ELR (cell line): Measurements from ENCODE around the gene SLC44A5.
"Not testable (repeated sequence)": the region's sequence is repeated elsewhere in the genome, so short reads cannot be mapped to it uniquely, and the experiment has no call there.

Experiments
- DNase-seq: peaks from one replicate; pipeline ENCODE4 v3.0.0-alpha.2; 2015; ENCODE audit warnings: low read depth

The SLC44A5 gene

DNA sequence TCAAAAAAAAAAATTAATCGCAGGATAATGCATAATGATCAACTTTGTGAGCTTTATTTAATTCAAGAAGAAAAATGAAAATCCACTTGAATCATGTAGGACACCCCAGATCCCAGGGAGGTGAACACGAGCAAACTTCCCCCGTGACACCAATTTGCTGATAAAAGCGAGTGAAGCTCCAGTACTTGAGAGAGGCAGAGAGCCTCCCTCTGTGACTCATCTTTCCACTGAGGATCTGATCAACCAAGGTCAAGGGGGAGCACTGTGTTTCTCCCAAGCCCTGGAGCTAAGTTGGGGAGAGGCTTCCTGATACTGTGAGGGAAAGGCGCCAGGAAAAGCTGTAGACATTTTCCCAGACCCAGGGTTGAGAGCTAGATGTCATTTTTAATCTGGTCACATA lies 160.9 kb downstream of the SLC44A5 start:
- DNase-seq = no peak

DNA sequence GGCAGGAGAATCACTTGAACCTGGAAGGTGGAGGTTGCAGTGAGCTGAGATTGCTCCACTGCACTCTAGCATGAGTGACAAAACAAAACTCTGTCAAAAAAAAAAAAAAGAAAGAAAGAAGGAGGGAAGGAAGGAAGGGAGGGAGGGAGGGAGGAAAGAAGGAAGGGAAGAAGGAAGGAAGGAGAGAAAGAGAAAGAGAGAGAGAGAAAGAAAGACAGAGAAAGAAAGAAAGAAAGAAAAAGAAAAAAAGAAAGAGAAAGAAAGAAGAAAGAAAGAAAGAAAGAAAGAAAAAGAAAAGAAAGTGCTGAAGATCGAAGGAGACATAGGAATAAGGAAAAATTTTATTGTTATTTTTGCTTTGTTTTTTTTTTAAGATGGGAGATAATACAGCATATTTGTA lies 166.7 kb downstream of the SLC44A5 start:
- no peak for DNase-seq

DNA sequence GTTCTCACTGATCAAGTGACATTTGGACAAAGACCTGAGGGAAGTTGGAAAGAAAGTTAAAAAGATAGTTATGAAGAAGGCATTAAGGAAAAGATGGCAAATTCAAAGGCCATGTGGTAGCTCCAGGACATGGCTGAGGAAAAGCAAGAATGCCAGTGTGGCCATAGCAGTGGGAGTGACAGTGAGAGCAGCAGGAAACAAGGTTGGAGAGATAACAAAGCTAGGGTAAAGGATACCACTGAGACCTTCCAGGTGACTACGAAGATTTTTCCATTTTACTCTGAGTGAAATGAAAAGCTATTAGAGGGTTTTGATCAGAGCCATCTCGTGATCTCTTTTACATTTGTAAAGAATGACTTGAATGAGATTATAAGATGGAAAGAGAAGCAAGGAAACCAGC lies 170.6 kb downstream of the SLC44A5 start:
- DNase-seq = no peak

DNA sequence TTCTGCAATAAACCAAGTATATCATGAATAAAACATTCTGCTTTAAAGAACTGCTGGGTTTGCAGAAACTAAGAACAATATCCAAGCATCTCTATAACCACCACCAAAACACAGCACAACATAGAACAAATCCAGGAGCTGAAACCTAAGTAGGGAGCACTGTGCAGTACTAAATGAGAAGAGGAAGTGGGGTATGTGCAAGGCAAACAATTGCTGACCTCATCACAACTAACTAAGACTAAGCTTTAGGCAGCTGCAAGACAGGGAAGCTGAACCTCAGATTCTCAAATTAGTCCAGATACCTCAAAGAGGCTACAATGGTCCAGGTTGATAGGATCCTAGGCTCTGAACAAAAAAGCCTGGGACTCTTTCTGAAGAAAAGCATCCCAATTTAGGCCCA lies 172.6 kb downstream of the SLC44A5 start:
- DNase-seq = no peak

DNA sequence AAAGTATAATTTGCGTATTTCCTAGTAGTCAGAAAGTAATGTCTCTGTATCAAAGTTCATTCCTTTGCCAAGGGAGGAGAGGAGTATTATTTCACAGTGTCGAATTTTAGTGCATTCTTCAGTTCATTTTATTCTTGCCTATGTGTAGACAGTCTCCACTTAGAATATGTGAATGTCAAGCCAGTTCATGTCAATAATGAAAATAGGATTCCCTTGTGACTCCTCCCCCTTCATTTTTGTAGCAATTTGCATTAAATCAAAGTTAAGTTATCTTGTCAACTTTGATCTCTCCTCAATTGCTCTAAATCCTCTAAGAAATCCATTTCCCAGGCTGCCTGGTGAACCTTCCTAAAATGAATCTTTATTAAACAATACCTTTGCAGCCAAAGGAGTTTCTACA lies 179.1 kb downstream of the SLC44A5 start:
- no peak for DNase-seq

DNA sequence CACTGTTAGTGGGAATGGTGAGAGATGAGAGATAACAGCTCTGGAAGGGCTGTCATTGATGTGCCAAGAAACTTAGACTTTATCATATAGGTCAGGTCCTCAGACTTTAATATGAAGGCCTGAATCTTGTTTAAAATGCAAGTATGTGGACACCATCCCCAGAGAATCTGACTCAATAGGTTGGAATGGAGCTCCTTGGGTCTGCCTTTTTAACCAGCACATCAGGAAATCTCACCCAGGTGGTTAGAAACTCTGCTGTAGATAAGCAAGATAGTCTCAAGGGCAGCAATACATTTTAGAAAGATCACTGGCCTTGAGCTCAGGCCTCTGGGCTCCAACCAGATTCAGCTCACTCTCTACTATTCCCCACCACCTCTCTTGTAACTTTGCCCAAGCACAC lies 180.4 kb downstream of the SLC44A5 start:
- DNase-seq = no peak

DNA sequence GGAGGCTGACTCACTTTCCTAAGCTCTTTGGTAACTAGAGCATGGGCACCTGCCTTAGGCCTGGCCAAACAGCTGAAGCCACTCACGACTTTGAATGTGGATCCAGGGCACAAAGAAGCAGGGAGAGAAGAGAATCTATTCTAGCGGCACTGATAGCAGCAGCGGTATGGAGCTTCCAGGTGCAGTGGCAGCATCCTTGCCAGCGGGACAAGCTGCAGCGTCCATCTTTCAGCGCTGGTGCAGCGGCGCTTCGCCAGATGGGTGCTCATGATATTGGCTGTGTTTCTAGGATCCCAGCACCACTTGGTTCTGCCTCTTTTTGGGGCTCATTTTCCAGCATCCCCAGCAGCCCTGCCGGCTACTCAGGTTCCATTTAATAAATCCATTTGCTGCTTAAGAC lies 184.2 kb downstream of the SLC44A5 start:
- no peak for DNase-seq

DNA sequence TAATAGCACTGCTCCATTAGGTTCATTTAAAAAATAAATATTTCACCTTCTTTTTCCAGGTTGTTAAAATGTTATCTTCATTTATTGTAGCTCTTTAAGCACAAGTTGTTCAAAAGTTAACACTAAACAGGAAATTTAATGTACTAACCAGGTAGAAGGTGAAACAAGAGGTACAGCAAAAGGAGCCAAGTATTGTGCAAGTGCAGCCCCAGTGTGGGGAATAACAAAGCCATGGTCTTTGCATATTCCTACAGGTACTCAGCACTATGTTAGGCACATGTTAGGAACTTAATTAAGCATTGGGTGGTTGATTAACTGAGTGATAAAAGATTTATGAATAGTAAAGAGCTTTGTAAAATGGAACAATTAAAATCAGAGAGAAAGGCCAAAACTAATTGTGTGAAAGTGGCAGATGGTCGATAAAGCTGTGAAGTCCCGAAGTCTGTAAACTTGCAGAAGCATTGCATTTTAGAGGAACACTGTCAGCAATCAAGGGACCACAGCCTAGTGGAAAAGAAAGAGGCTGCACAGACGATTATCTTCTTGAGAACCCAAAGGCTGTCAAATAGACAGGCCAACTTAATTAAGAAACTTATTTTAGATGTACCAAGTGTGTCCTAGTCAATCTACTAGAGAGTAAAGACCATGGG lies 185.8 kb downstream of the SLC44A5 start:
- no peak for DNase-seq

DNA sequence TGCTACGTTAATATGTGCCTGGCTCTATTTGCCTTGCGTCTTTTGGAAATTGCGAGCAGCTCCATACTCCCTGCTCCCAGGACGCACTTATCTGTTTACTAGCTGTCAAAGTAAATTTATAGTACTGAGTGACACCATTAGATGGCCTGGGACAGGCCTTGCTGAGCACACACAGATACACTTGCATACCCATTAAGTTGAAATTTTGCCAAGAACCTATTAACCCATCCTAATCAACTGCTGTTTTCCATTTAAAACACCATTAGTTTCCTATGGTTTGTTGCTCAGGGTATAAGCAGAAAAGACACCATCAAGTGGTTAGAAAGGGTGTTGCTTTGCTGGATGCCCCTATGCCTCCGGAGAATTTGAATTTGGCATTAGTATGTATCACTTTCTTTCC lies 187.3 kb downstream of the SLC44A5 start:
- DNase-seq = no peak

DNA sequence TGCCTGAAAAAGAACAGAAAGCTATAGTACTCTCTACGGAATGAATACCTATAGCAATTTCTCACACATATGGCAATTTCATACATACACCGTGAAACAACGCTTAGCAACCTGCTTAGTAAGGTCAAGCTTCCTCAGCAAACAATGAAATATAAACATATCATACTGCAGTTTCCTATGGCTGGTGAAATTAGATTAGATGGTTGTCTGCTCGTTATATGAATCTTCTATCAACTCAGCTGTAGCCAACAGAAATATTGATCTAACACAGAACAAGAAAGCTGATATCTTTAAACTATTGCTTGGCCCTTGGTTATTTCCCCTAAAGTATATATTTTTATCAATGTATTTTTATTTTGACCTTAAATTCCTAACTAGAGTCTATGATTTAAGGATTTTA lies 187.8 kb downstream of the SLC44A5 start:
- no peak for DNase-seq

DNA sequence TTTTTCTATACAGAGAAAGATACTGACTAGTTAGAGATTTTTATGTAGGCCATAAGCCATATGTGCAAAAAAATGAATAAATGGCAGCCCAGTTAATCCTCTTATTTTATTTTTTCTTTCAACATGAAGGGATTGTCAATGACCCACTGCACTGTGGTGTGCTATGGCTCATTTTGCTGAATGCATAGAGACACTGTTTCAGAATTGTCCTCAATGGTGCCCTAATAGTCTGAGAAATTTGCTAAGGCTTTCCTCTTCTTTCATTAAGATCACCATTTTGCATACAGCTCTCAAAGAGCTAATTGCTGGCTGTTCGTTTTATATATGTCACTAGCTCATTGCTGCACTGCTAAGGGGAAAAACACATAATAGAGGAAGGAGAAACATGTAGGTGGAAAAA lies 189.5 kb downstream of the SLC44A5 start:
- DNase-seq = no peak

DNA sequence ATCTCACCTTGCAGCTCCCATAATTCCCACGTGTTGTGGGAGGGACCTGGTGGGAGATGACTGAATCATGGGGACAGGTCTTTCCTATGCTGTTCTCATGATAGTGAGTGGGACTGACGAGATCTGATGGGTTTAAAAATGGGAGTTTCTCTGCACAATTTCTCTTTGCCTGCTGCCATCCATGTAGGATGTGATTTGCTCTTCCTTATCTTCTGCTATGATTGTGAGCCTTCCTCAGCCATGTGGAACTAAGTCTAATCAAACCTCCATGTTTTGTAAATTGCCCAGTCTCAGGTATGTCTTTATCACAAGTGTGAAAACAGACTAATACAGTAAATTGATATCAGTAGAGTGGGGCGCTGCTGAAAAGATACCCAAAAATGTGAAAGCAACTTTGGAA lies 195.7 kb downstream of the SLC44A5 start:
- DNase-seq = no peak

DNA sequence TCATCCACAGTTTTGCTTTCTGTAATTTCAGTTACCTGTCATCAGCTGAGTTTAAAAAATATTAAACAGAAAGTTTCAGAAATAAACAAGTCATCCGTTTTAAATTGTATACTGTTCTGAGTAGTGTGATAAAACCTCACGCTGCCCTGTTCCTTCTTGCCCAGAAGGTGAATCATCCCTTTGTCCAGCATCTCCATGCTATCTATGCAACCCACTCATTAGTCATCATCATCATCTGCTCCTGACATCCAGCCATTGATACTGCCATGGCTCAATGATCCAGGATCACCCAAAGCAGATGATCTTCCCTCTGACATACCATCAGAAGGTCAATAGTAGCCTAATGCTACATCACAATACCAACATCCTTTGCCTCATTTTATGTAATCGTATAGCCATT lies 198.3 kb downstream of the SLC44A5 start:
- DNase-seq = peak; percentile 33

DNA sequence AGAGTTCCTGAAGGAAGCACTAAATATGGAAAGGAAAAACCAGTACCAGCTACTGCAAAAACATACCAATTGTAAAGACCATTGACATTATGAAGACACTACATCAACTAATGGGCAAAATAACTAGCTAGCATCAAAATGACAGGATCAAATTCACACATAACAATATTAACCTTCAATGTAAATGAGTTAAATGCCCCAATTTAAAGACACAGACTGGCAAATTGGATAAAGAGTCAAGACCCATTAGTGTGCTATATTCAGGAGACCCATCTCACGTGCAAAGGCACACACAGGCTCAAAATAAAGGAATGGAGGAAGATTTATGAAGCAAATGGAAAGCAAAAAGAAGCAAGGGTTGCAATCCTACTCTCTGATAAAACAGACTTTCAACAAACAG lies 206.2 kb downstream of the SLC44A5 start:
- not testable (repeated sequence) for DNase-seq

DNA sequence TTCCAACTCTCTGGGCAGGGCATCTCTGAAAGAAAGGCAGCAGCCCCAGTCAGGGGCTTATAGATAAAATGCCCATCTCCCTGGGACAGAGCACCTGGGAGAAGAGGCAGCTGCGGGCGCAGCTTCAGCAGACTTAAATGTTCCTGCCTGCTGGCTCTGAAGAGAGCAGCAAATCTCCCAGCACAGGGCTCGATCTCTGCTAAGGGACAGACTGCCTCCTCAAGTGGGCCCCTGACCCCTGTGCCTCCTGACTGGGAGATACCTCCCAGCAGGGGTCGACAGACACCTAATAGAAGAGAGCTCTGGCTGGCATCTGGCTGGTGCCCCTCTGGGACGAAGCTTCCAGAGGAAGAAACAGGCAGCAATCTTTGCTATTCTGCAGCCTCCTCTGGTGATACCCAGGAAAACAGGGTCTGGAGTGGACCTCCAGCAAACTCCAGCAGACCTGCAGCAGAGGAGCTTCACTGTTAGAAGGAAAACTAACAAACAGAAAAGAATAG lies 207.7 kb downstream of the SLC44A5 start:
- not testable (repeated sequence) for DNase-seq

DNA sequence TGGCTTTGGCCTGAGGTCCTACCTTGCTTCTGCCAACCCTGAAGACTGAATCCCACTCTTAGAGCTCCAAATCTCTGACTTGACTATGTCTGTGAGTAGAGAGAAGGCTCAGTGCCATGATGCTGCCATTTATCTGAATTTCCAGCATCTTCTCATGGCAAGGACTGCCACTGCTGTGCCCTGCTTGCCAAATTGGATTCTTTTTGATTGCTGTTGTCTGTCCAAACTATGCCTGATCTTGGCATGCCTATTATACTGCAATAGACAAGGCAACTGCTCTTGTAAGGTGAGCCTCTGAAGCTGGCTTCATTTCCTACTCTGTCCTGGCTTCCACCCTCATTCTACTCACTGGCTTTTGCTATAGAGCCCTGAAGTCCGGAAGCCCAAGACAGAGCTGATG lies 210.2 kb downstream of the SLC44A5 start:
- DNase-seq = no peak

DNA sequence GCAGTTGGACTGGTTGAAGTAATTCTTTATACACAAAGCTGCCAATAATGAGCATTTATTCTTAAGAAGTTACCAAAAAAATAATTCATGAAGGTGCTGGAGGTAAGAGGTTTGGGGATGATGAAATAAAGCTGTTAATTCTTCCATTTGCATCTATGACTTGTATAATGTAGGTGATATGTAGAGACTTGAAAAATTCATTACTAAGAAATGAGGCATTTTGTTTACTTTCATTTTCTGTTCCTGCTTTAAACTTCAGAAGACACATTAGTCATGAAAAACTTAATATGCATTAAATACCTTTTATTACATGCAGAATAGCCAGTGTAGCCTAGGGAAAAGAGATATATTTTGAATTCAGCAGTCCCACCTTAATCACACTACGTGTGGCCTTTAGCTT lies 214.2 kb downstream of the SLC44A5 start:
- DNase-seq = no peak

DNA sequence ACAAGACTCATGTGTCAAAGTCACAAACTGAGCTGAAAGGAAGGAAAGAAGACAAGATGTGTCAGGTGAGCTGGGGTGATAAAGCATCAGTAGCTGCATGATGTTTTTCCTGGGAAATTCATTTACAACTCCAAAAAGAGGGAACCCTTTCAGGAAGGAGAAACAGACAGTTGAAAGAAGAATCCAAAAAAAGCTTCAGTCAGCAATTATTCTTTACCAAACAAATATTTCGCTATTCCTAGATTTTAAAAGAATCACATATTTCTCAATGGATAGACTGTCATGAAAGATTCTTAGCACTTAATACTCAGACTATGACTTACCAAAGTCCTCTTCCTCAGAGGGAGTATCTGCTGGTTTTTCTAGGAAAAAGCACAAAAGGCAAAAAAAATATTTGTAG lies 214.7 kb downstream of the SLC44A5 start:
- DNase-seq = no peak

DNA sequence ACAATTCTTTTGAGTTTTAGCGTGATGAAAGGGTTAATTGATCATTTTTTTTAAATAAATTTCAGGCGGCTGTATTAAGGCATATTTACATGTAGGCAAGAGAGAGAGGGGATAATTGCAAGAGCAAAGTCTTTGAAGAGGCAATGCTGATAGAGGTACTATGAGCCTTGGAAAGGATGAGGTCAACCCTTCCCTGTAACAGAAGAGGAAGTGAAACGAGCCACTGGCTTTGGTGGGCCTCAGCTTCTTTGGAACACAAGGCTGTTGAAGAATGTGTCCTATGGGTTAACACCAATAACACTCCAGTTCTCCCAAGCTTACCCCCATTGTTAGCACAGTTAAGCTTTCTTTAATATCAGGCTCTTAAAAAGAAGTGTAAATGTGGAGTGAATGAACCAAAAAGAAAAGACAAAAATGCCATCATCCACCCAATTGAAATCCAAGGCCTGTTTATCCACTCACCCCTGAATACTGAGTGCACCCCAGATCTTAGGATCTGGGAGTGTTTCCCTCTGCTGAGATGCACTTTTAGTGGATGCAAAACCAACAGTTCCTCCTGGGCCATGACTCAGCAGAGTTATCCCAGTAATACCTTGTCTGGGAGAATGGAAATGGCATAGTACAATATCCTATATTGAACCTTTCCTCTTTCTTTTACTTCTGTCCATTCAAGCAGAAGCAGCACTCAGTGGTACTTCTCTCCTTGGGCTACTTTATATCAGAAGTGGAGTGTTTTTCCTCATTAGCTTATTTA lies 216.4 kb downstream of the SLC44A5 start:
- no peak for DNase-seq

DNA sequence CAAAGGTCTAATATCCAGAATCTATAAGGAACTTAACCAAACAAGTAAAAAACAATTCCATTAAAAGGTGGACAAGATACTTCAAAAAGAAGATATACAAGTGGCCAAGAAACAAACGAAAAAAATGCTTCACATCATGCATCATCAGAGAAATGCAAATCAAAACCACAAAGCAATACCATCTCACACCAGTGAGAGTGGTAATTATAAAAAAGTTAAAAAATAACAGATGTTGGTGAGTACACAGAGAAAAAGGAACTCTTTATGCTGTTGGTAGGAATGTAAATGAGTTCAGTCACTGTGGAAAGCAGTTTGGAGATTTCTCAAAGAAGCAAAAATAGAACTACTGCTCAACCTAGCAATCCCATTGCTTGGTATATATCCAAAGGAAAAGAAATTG lies 218.6 kb downstream of the SLC44A5 start:
- no peak for DNase-seq

DNA sequence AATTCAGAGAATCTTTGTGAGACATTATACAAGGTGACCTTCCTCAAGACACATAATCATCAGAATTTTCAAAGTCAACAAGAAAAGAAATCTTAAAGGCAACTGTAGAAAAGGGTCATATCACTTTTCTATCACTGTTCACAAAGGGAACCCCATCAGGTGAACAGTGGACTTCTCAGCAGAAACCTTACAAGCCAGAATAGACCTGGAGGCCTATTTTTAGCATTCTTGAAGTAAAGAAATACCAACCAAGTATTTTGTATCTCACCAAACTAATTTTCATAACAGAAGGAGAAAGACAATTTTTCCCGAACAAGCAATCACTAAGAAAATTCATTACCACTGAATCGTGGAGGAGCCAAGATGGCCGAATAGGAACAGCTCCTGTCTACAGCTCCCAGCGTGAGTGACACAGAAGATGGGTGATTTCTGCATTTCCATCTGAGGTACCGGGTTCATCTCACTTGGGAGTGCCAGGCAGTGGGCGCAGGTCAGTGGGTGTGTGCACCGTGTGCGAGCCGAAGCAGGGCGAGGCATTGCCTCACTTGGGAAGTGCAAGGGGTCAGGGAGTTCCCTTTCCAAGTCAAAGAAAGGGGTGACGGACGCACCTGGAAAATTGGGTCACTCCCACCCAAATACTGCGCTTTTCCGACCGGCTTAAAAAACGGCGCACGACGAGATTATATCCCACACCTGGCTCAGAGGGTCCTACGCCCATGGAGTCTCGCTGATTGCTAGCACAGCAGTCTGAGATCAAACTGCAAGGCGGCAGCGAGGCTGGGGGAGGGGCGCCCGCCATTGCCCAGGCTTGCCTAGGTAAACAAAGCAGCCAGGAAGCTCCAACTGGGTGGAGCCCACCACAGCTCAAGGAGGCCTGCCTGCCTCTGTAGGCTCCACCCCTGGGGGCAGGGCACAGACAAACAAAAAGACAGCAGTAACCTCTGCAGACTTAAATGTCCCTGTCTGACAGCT lies 235.2 kb downstream of the SLC44A5 start:
- not testable (repeated sequence) for DNase-seq

DNA sequence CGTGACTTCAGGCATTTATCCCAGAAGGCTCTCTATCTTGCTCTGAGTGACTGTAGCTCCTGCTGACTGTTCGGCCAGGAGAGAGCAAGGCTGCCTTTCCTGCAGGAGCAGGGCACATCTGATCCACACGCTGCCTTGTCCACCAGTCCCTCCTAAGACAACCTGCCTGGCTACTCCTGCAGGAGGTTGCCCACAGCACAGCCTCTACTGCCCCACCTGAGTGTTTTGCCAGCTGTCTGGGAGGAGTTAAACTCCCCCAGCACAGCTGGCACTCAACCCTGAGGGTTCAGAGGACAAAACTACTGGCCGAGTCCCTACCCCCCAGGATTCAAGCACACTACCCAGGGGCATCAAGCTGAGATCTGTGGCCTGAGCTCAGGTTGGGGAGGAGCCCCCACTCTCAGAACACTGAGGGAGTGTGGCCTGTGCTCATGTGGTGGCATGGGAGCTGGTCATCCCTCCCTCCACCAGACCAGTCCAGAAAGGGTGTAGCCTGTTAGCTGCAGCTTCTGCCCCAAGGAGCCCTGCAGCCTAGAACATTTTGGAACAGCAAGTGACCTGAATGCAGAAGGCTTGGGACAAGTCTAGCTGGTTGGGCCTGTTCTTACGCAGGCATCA lies 237.3 kb downstream of the SLC44A5 start:
- no peak for DNase-seq
